ENCODE data around the gene BMP6.
A peak's percentile ranks its signal among the peaks of the same experiment; 100 is the strongest.

BMP6 gene

DNA sequence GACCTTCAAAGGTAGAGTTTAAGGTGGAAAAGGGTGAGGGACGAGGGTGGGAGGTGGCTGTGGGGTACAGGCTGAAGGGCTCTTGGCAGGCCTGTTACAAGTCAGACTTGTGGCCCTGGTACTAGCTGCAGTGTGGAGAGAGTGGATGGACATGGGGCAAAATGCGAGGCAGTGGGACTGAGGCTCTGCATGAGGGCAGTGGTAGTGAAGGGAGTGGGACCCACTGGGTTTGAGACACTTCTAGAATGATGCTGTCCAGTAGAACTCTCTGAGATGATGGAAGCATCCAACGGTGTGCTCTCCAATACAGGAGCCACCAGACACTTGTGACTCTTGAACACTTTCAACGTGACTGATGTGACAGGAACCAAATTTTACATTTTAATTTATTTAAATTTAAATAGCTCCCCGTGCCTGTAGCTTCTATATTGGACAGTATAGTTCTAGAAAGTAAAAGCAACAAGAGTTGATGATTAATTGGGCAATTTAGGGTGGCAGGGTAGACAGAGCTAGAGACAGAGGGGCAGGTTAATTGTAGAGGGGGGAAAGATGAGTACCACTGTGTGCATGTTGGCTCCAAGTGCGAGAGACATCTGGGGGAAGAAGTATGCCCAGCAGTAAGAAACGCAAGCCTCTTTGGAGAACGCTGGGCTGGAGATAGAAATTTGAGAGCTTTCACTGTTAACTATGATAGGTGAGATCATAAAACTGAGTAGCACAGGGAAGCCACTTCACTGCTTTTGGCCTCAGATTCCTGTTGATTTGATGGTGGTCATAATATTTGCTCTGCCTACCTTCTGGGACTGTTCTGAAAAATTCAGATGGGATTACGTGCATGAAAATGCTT lies 107.2 kb downstream of the BMP6 start:
- Histone ChIP-seq H2BK15ac (ENCODE audit: low read depth, poor library complexity, severe bottlenecking) (no peak overlapping the region), H3K18ac (ENCODE audit: low read depth in 1 of 2, low read length in 2 of 2) (no peak overlapping the region), H2BK12ac (ENCODE audit: low read length in 2 of 2) (no peak overlapping the region), H3K36me3 (ENCODE audit: control insufficient read depth in 1 of 2, insufficient read depth in 2 of 2, low read depth in 1 of 2, low read length in 2 of 2) (no peaks in the 10 kb centered on the region), H3K4me2 (ENCODE audit: low read length, poor library complexity, severe bottlenecking) (no peak overlapping the region), H3K9me3 (ENCODE audit: control insufficient read depth, low read length) (no peaks in the 10 kb centered on the region), H3K9ac (ENCODE audit: low read length) (no peak overlapping the region), H2AFZ (ENCODE audit: low read depth, low read length) (no peak overlapping the region), H2BK120ac (ENCODE audit: low read depth, low read length) (no peak overlapping the region), H3K14ac (ENCODE audit: low read length in 2 of 2) (no peak overlapping the region), H4K91ac (ENCODE audit: low read length) (peak overlapping the region; percentile 54), H3K4me1 (ENCODE audit: control insufficient read depth, insufficient read depth, low read depth, low read length) (no peaks in the 10 kb centered on the region), H4K8ac (ENCODE audit: low read length) (peak overlapping the region; percentile 42), H3K27ac (ENCODE audit: low read length, poor library complexity, severe bottlenecking) (no peak overlapping the region), H3K27me3 (ENCODE audit: control insufficient read depth in 1 of 2, insufficient read depth in 1 of 2, low read length in 2 of 2) (no peaks in the 10 kb centered on the region), H3K4me3 (ENCODE audit: insufficient read depth in 1 of 2, low read depth in 1 of 2, low read length in 2 of 2) (peak overlapping the region in 1 of 2 experiments; percentile 7), H2AK5ac (ENCODE audit: low read length, severe bottlenecking) (no peak overlapping the region), H3K79me1 (replicated peaks; ENCODE audit: low read length, poor library complexity, severe bottlenecking) (no peaks in the 10 kb centered on the region), H2BK5ac (ENCODE audit: low read depth, low read length, poor library complexity, severe bottlenecking) (no peak overlapping the region), H3K23ac (ENCODE audit: low read length in 2 of 2) (no peak overlapping the region), H3K4ac (ENCODE audit: low read depth in 1 of 2, low read length in 2 of 2) (no peak overlapping the region)
- DNase-seq = no peak
- WGBS = 79% methylated on average over 7 of the region's 9 CpGs

DNA sequence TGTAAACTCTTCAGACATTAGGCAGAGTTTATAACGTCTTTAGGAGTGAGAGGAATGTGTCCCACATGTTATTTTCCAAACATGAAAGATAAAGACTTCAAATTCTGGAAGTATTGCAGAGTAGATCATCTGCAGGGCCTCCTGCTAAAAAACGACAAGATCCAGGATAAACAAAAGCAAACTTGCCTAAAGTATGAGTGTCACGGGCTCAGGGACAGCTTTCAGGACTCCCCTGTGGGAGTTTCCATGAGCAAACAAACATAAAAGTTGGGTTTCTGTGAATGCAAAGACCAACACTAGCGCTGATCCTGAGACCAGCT lies 107.8 kb downstream of the BMP6 start:
- no peak overlapping the region for H3K4me3 ChIP-seq (ENCODE audit: insufficient read depth in 1 of 2, low read depth in 1 of 2, low read length in 2 of 2)
- no peak overlapping the region for H2BK15ac ChIP-seq (ENCODE audit: low read depth, poor library complexity, severe bottlenecking)
- H2AFZ ChIP-seq (ENCODE audit: low read depth, low read length) = no peak overlapping the region
- no peak overlapping the region for H3K18ac ChIP-seq (ENCODE audit: low read depth in 1 of 2, low read length in 2 of 2)
- 54% methylated on average over 3 of the region's 4 CpGs for WGBS
- no peak overlapping the region for H4K91ac ChIP-seq (ENCODE audit: low read length)
- H3K23ac ChIP-seq (ENCODE audit: low read length in 2 of 2) = no peak overlapping the region
- H3K4me1 ChIP-seq (ENCODE audit: control insufficient read depth, insufficient read depth, low read depth, low read length) = no peaks in the 10 kb centered on the region
- H3K36me3 ChIP-seq (ENCODE audit: control insufficient read depth in 1 of 2, insufficient read depth in 2 of 2, low read depth in 1 of 2, low read length in 2 of 2) = no peaks in the 10 kb centered on the region
- no peak overlapping the region for H3K27ac ChIP-seq (ENCODE audit: low read length, poor library complexity, severe bottlenecking)
- no peak overlapping the region for H3K14ac ChIP-seq (ENCODE audit: low read length in 2 of 2)
- H3K9ac ChIP-seq (ENCODE audit: low read length) = no peak overlapping the region
- H3K27me3 ChIP-seq (ENCODE audit: control insufficient read depth in 1 of 2, insufficient read depth in 1 of 2, low read length in 2 of 2) = no peaks in the 10 kb centered on the region
- H3K4ac ChIP-seq (ENCODE audit: low read depth in 1 of 2, low read length in 2 of 2) = no peak overlapping the region
- H2BK12ac ChIP-seq (ENCODE audit: low read length in 2 of 2) = no peak overlapping the region
- no peak overlapping the region for H2BK120ac ChIP-seq (ENCODE audit: low read depth, low read length)
- H3K79me1 ChIP-seq (replicated peaks; ENCODE audit: low read length, poor library complexity, severe bottlenecking) = no peaks in the 10 kb centered on the region
- DNase-seq = no peak
- H3K4me2 ChIP-seq (ENCODE audit: low read length, poor library complexity, severe bottlenecking) = no peak overlapping the region
- no peaks in the 10 kb centered on the region for H3K9me3 ChIP-seq (ENCODE audit: control insufficient read depth, low read length)
- H4K8ac ChIP-seq (ENCODE audit: low read length) = no peak overlapping the region
- no peak overlapping the region for H2AK5ac ChIP-seq (ENCODE audit: low read length, severe bottlenecking)
- no peak overlapping the region for H2BK5ac ChIP-seq (ENCODE audit: low read depth, low read length, poor library complexity, severe bottlenecking)

- H3K9ac ChIP-seq (ENCODE audit: low read length) = no peak overlapping the region
- H3K4me3 ChIP-seq (ENCODE audit: insufficient read depth in 1 of 2, low read depth in 1 of 2, low read length in 2 of 2) = no peak overlapping the region
- H2AK5ac ChIP-seq (ENCODE audit: low read length, severe bottlenecking) = no peak overlapping the region
- H3K36me3 ChIP-seq (ENCODE audit: control insufficient read depth in 1 of 2, insufficient read depth in 2 of 2, low read depth in 1 of 2, low read length in 2 of 2) = no peaks in the 10 kb centered on the region
- no peaks in the 10 kb centered on the region for H3K79me1 ChIP-seq (replicated peaks; ENCODE audit: low read length, poor library complexity, severe bottlenecking)
- no peak overlapping the region for H2AFZ ChIP-seq (ENCODE audit: low read depth, low read length)
- no peak overlapping the region for H3K14ac ChIP-seq (ENCODE audit: low read length in 2 of 2)
- no peak overlapping the region for H3K23ac ChIP-seq (ENCODE audit: low read length in 2 of 2)
- H3K9me3 ChIP-seq (ENCODE audit: control insufficient read depth, low read length) = no peaks in the 10 kb centered on the region
- 94% methylated on average over 4 of the region's 4 CpGs for WGBS
- no peak overlapping the region for H3K4me2 ChIP-seq (ENCODE audit: low read length, poor library complexity, severe bottlenecking)
- H2BK12ac ChIP-seq (ENCODE audit: low read length in 2 of 2) = no peak overlapping the region
- no peak overlapping the region for H2BK15ac ChIP-seq (ENCODE audit: low read depth, poor library complexity, severe bottlenecking)
- no peaks in the 10 kb centered on the region for H3K4me1 ChIP-seq (ENCODE audit: control insufficient read depth, insufficient read depth, low read depth, low read length)
- no peak overlapping the region for H4K8ac ChIP-seq (ENCODE audit: low read length)
- no peak for DNase-seq
- H2BK5ac ChIP-seq (ENCODE audit: low read depth, low read length, poor library complexity, severe bottlenecking) = no peak overlapping the region
- H3K4ac ChIP-seq (ENCODE audit: low read depth in 1 of 2, low read length in 2 of 2) = no peak overlapping the region
- no peaks in the 10 kb centered on the region for H3K27me3 ChIP-seq (ENCODE audit: control insufficient read depth in 1 of 2, insufficient read depth in 1 of 2, low read length in 2 of 2)
- H2BK120ac ChIP-seq (ENCODE audit: low read depth, low read length) = no peak overlapping the region
- no peak overlapping the region for H3K18ac ChIP-seq (ENCODE audit: low read depth in 1 of 2, low read length in 2 of 2)
- no peak overlapping the region for H4K91ac ChIP-seq (ENCODE audit: low read length)
- no peak overlapping the region for H3K27ac ChIP-seq (ENCODE audit: low read length, poor library complexity, severe bottlenecking)
Measured at GRCh38 chr6:7836371-7837026, 110.6 kb downstream of the BMP6 start.

- H3K36me3 ChIP-seq (ENCODE audit: control insufficient read depth in 1 of 2, insufficient read depth in 2 of 2, low read depth in 1 of 2, low read length in 2 of 2) = no peaks in the 10 kb centered on the region
- WGBS = 69% methylated on average over 3 of the region's 3 CpGs
Measured at GRCh38 chr6:7841781-7842468, 116.0 kb downstream of the BMP6 start.

More at GRCh38 chr6:7841781-7842468, 116.0 kb downstream of the BMP6 start:
- Histone ChIP-seq H2BK12ac (ENCODE audit: low read length in 2 of 2) (no peak overlapping the region), H3K79me1 (replicated peaks; ENCODE audit: low read length, poor library complexity, severe bottlenecking) (no peaks in the 10 kb centered on the region), H2AK5ac (ENCODE audit: low read length, severe bottlenecking) (no peak overlapping the region), H2AFZ (ENCODE audit: low read depth, low read length) (no peak overlapping the region), H3K27ac (ENCODE audit: low read length, poor library complexity, severe bottlenecking) (no peak overlapping the region), H4K8ac (ENCODE audit: low read length) (no peak overlapping the region), H3K4me3 (ENCODE audit: insufficient read depth in 1 of 2, low read depth in 1 of 2, low read length in 2 of 2) (no peak overlapping the region), H2BK5ac (ENCODE audit: low read depth, low read length, poor library complexity, severe bottlenecking) (no peak overlapping the region), H3K9ac (ENCODE audit: low read length) (no peak overlapping the region), H2BK120ac (ENCODE audit: low read depth, low read length) (no peak overlapping the region), H3K4ac (ENCODE audit: low read depth in 1 of 2, low read length in 2 of 2) (no peak overlapping the region), H3K23ac (ENCODE audit: low read length in 2 of 2) (no peak overlapping the region), H3K18ac (ENCODE audit: low read depth in 1 of 2, low read length in 2 of 2) (no peak overlapping the region), H3K27me3 (ENCODE audit: control insufficient read depth in 1 of 2, insufficient read depth in 1 of 2, low read length in 2 of 2) (no peaks in the 10 kb centered on the region), H3K4me1 (ENCODE audit: control insufficient read depth, insufficient read depth, low read depth, low read length) (no peaks in the 10 kb centered on the region), H3K14ac (ENCODE audit: low read length in 2 of 2) (no peak overlapping the region), H4K91ac (ENCODE audit: low read length) (no peak overlapping the region), H2BK15ac (ENCODE audit: low read depth, poor library complexity, severe bottlenecking) (no peak overlapping the region), H3K9me3 (ENCODE audit: control insufficient read depth, low read length) (no peaks in the 10 kb centered on the region), H3K4me2 (ENCODE audit: low read length, poor library complexity, severe bottlenecking) (no peak overlapping the region)
- no peak for DNase-seq
